Upper lobe of left lung (tissue), 4 donors: Measurements from ENCODE around the gene REX1BD.

ENCODE experiments used
- POLR2A ChIP-seq, 4 donors: fragments of 450-650 bp; IDR thresholded peaks; one replicate each; pipeline ENCODE4 v1.5.1; 2016 to 2017; ENCODE audit warnings: antibody characterized with exemption in 4 of 4, mild to moderate bottlenecking in 2 of 4
- TF ChIP-seq, protein P1 (sequence below), 6 experiments: fragments of 450-650 bp in 4 of 6; fragments of 200-600 bp in 2 of 6; sonication (generic) in 2 of 6; IDR thresholded peaks; one replicate each; pipeline ENCODE4 v1.5.1; 2016 to 2019; ENCODE audit warnings: antibody characterized with exemption in 6 of 6

DNA sequence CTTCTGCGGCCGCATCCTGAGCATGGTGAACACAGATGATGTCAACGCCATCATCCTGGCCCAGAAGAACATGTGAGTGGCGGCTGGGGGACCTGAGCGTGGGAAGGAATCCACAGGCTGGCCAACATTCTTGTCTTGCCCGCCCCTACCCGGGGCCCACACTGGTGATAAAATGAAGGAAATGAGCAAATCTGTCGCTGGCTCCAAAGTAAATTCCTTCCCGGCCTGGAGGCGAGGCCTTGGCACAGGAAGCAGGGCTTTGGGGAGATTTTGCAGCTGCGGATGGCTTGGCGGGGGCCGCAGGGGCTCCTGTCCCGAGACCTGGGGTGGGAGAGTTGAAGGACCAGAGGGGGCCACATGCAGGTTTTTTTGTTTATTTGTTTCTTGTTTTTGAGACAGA, 26.5 kb upstream of the REX1BD start:
- TF ChIP-seq, protein P1, sequence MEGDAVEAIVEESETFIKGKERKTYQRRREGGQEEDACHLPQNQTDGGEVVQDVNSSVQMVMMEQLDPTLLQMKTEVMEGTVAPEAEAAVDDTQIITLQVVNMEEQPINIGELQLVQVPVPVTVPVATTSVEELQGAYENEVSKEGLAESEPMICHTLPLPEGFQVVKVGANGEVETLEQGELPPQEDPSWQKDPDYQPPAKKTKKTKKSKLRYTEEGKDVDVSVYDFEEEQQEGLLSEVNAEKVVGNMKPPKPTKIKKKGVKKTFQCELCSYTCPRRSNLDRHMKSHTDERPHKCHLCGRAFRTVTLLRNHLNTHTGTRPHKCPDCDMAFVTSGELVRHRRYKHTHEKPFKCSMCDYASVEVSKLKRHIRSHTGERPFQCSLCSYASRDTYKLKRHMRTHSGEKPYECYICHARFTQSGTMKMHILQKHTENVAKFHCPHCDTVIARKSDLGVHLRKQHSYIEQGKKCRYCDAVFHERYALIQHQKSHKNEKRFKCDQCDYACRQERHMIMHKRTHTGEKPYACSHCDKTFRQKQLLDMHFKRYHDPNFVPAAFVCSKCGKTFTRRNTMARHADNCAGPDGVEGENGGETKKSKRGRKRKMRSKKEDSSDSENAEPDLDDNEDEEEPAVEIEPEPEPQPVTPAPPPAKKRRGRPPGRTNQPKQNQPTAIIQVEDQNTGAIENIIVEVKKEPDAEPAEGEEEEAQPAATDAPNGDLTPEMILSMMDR (IDR thresholded peaks at IDR 0.05), result no peak
- no peak for TF ChIP-seq POLR2A (IDR thresholded peaks at IDR 0.05)
